ENCODE measurements around the gene BTBD6. TPM values are rescaled to one million over a fixed set of nuclear protein-coding genes. Genes with fewer than 3 reads are reported as not detected.

BTBD6 gene
- 10 to 100 TPM; 15.9 to 22.8 TPM for total RNA-seq

GRCh38 chr14:105248368-105249181 is at the start of gene BTBD6:
TSS of gene BTBD6 (plus strand) at chr14:105248533. CDS start at chr14:105248712, 179 bp downstream.
- Mint-ChIP-seq H3K9me3 (no peaks in the 10 kb centered on the region), H3K27ac (no peak within 1 kb of the TSS), H3K36me3 (peaks cover 0 to 6% of the 10 kb centered on the region in 2 donors)
- peak; percentile 82 to 88 for DNase-seq (ENCODE audit: low spot score in 2 of 2)
- ATAC-seq, result peak; percentile 97

- no peaks in the 10 kb centered on the region for H3K9me3 Mint-ChIP-seq
- no peak for ATAC-seq
- no peak overlapping the region for H3K27ac Mint-ChIP-seq
- DNase-seq (ENCODE audit: low spot score in 2 of 2), result no peak
- H3K36me3 Mint-ChIP-seq, result no peaks in the 10 kb centered on the region
These were observed 49.7 kb upstream of the BTBD6 start for GRCh38 chr14:105198588-105198987.

GRCh38 chr14:105199093-105199492 is 49.2 kb upstream of the BTBD6 start:
- Mint-ChIP-seq H3K9me3 (no peaks in the 10 kb centered on the region), H3K36me3 (no peaks in the 10 kb centered on the region), H3K27ac (peak overlapping the region in 1 of 2 donors; percentile 84)
- DNase-seq (ENCODE audit: low spot score in 2 of 2) (no peak), ATAC-seq (no peak)

GRCh38 chr14:105200074-105200473 is 48.3 kb upstream of the BTBD6 start:
- no peaks in the 10 kb centered on the region for H3K9me3 Mint-ChIP-seq
- no peak for ATAC-seq
- no peak for DNase-seq (ENCODE audit: low spot score in 2 of 2)
- H3K27ac Mint-ChIP-seq, result no peak overlapping the region
- H3K36me3 Mint-ChIP-seq, result no peaks in the 10 kb centered on the region

- H3K9me3 Mint-ChIP-seq, result no peaks in the 10 kb centered on the region
- H3K36me3 Mint-ChIP-seq, result no peaks in the 10 kb centered on the region
- ATAC-seq (no peak), DNase-seq (ENCODE audit: low spot score in 2 of 2) (no peak)
- H3K27ac Mint-ChIP-seq, result no peak overlapping the region
These were observed 47.7 kb upstream of the BTBD6 start for GRCh38 chr14:105200641-105201040.

- DNase-seq (ENCODE audit: low spot score in 2 of 2) (no peak), ATAC-seq (peak; percentile 1 to 6)
- no peaks in the 10 kb centered on the region for H3K36me3 Mint-ChIP-seq
- no peaks in the 10 kb centered on the region for H3K9me3 Mint-ChIP-seq
- H3K27ac Mint-ChIP-seq, result no peak overlapping the region
These were observed 47.0 kb upstream of the BTBD6 start for GRCh38 chr14:105201156-105201924.

GRCh38 chr14:105201925-105202513 is 46.3 kb upstream of the BTBD6 start:
- Mint-ChIP-seq H3K9me3 (no peaks in the 10 kb centered on the region), H3K27ac (no peak overlapping the region), H3K36me3 (no peaks in the 10 kb centered on the region)
- ATAC-seq, result peak; percentile 51 to 70
- DNase-seq (ENCODE audit: low spot score in 2 of 2), result peak in 1 of 2 donors; percentile 55

- Mint-ChIP-seq H3K36me3 (no peaks in the 10 kb centered on the region), H3K9me3 (no peaks in the 10 kb centered on the region), H3K27ac (no peak overlapping the region)
- peak; percentile 53 to 62 for ATAC-seq
- DNase-seq (ENCODE audit: low spot score in 2 of 2), result peak; percentile 70 to 81
These were observed 45.2 kb upstream of the BTBD6 start for GRCh38 chr14:105203057-105203531.

- DNase-seq (ENCODE audit: low spot score in 2 of 2) (no peak), ATAC-seq (no peak)
- no peak overlapping the region for H3K27ac Mint-ChIP-seq
- H3K36me3 Mint-ChIP-seq, result no peaks in the 10 kb centered on the region
- H3K9me3 Mint-ChIP-seq, result no peaks in the 10 kb centered on the region
These were observed 44.6 kb upstream of the BTBD6 start for GRCh38 chr14:105203701-105204100.

- no peak for DNase-seq (ENCODE audit: low spot score in 2 of 2)
- no peak overlapping the region for H3K27ac Mint-ChIP-seq
- no peak for ATAC-seq
- no peaks in the 10 kb centered on the region for H3K9me3 Mint-ChIP-seq
- H3K36me3 Mint-ChIP-seq, result no peaks in the 10 kb centered on the region
These were observed 44.0 kb upstream of the BTBD6 start for GRCh38 chr14:105204206-105204930.

GRCh38 chr14:105204931-105205672 is 43.2 kb upstream of the BTBD6 start:
- no peaks in the 10 kb centered on the region for H3K9me3 Mint-ChIP-seq
- ATAC-seq (no peak), DNase-seq (ENCODE audit: low spot score in 2 of 2) (no peak)
- H3K27ac Mint-ChIP-seq, result no peak overlapping the region
- H3K36me3 Mint-ChIP-seq, result no peaks in the 10 kb centered on the region

- Mint-ChIP-seq H3K36me3 (no peaks in the 10 kb centered on the region), H3K9me3 (no peaks in the 10 kb centered on the region), H3K27ac (peak overlapping the region in 1 of 2 donors; percentile 44)
- ATAC-seq, result no peak
- no peak for DNase-seq (ENCODE audit: low spot score in 2 of 2)
These were observed 42.6 kb upstream of the BTBD6 start for GRCh38 chr14:105205673-105206208.

GRCh38 chr14:105206873-105207272 is 41.5 kb upstream of the BTBD6 start:
- no peaks in the 10 kb centered on the region for H3K9me3 Mint-ChIP-seq
- ATAC-seq, result no peak
- no peak for DNase-seq (ENCODE audit: low spot score in 2 of 2)
- H3K27ac Mint-ChIP-seq, result no peak overlapping the region
- no peaks in the 10 kb centered on the region for H3K36me3 Mint-ChIP-seq

- no peak overlapping the region for H3K27ac Mint-ChIP-seq
- DNase-seq (ENCODE audit: low spot score in 2 of 2), result no peak
- ATAC-seq, result no peak
These were observed 40.9 kb upstream of the BTBD6 start for GRCh38 chr14:105207460-105207901.

GRCh38 chr14:105207996-105208737 is 40.2 kb upstream of the BTBD6 start:
- Mint-ChIP-seq H3K27ac (no peak overlapping the region), H3K9me3 (no peaks in the 10 kb centered on the region), H3K36me3 (no peaks in the 10 kb centered on the region)
- DNase-seq (ENCODE audit: low spot score in 2 of 2), result no peak
- no peak for ATAC-seq

More at GRCh38 chr14:105207460-105207901, 40.9 kb upstream of the BTBD6 start:
- Mint-ChIP-seq H3K9me3 (no peaks in the 10 kb centered on the region), H3K36me3 (no peaks in the 10 kb centered on the region)
